ENCODE data around the gene CDCA7L. TPM values are rescaled to one million over a fixed set of nuclear protein-coding genes. Genes with fewer than 3 reads are reported as not detected.
"Not testable (repeated sequence)": the region's sequence is repeated elsewhere in the genome, so short reads cannot be mapped to it uniquely, and the experiment has no call there.

The CDCA7L gene
- total RNA-seq, 1 donor from 2014 or later: 36.4 TPM

DNA sequence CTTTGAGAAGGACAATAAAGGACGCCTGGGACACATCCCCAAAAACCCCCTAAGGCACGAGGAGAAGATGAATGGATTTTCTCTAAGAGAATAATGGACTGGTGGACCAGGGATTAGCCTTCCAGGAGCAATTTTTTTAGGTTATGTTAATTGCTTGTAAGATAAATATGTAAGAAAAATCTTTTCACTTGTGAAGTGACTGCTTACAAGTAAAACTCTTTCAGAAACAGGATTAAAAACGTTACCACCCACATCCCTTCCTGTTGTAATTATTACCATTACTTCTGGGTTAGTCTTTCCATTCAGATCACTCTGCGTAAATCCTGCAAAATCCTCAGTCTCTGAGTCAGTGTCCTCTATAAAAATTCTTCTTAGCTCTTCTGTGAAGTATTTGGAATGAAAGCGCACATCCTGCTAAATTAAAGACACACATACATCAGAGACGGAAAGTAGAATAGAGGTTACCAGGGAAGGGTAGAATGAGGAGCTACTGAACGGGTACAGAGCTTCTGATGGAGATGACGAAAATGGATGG is 34.3 kb downstream of the CDCA7L start:
- peak; percentile 64 for DNase-seq (ENCODE audit: low spot score)

DNA sequence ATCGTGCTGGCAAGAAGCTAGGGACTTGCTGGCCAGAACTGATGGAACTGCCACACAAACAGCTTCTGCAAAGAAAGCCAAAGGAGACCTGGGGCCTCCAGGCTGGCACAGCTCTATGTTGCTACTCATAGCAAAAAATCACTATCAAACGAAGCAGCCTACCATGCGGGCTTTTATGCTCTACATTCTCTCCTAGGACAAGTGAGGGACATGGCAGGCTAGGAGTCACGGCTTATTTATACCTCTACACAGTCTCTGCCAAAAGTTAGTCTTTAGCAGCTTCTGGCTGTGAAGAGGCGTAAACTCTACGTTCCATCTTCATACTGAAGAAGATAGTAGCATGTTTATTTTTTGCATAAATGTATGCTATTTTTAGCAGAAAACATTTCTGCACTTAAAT is 35.4 kb downstream of the CDCA7L start:
- DNase-seq (ENCODE audit: low spot score): no peak

DNA sequence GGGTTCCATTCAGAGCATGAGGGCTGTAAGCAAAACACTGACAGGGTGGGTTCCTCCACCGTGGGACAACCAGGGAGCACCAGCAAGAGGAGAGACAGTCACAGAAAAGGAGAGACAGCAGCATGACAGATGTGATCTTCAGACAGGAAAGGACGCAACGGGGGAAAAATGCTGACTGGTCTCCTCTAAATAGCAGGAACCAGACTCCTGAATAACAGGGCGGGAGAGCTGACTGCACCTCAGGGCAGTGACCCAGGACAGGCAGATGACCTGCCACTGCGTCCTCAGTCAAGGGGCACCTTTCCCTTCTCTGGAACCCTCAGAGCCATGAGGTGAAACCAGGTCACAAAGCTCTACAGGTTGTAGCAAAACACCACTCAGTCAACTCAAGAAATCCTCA is 37.0 kb downstream of the CDCA7L start:
- DNase-seq (ENCODE audit: low spot score): no peak

DNA sequence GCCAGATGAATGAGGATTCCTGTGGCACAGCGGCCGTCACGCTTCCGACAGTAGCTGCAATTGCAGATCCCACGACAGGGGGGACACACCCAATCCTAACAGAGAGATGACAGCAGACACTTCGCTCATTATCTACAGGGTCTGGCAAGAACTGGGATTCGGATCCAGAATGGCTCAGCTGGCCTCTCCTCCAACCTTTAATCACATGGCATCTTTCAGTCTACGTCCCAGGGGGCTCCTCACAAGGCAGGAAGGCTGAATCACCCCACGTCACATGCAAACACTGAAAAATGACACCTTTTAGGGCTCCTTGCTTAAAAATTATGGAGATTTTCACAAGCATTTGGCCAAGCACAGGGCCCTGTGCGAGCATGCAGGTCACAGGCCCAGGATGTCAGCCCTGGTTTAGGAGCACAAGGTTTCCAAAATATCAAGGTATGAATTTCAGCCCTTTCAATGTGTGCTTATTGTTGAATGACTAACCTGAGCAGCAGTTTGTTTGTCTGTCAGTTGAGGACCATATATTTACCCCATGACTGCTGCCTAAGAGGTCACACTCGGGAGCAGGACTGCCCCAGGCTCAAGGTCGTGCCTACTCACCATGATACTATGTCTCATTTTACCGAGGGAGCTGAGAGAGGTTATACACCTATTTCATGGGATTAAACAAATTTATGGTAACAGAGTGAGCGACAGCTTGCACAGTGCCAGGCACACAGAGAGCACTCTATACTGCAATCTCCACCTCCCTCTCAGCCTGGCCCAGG is 42.5 kb downstream of the CDCA7L start:
- no peak for DNase-seq (ENCODE audit: low spot score)

DNA sequence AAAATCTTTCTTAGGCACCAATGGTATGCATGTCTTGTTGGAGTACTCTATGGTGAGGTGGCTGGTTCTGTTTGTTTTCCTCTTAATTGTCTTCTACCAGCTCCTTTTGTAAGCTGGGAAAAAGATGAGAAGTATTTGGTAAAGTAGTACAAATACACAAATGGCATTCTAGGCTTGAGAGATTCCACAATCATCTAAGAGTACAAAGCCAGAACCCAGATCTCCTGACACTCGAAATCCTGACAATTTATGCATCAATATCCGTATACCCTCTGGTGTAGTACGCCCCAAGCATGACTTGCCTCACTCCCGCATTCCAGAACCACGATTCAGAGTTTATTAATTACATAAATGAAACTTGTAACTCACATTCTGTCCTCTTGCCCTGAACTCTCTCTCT is 43.5 kb downstream of the CDCA7L start:
- DNase-seq (ENCODE audit: low spot score): no peak

DNA sequence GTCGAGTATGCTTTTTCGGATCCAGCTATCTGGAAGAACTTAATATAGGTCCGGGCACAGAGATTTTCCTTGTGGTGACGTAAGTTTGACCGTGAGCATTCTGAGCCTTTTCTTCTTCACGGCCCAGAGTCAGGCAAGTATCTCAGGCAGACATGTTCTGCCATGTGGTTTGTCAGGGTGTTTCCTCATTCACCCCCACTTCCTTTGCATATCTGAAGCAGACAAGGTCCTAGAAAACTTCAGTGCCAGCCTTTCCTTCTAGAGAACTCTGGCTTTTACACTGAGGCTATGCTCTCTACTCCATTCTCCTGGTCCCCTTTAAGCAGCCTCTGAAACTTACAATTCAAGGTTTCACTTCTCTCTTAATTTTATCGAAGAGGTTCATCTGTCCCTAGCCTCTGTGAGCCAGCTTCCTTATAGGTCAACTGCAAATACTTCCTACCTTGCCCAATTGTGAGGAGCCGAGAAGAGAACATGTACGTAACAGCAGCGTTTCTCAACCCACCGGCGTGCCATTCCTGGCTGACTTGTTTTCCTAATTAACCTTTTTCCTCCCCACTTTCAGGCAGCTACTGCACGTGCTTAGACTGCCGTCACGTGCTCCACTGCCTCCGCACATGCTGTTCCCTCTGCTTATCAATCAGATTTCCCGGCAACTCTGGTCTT is 47.3 kb downstream of the CDCA7L start:
- DNase-seq (ENCODE audit: low spot score): no peak

DNA sequence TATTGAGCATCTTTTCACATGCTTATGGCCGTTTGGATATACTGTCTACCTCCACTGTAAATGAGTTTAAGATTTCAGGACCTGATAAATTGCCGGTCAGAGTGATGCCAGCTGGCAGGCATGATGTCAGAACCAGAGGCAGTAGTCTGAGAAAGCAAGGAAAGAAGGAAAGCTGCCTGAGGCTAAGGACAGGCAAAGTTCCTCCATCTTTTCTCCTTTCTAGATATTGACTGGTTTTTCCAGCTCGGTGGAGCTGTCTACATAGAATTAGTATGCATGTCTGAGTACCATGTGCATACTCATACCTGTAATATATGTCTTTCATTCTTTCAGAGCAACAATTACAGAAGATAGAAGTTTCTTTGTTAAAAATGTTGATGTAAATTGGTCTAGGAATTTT is 52.3 kb downstream of the CDCA7L start:
- DNase-seq (ENCODE audit: low spot score): no peak

DNA sequence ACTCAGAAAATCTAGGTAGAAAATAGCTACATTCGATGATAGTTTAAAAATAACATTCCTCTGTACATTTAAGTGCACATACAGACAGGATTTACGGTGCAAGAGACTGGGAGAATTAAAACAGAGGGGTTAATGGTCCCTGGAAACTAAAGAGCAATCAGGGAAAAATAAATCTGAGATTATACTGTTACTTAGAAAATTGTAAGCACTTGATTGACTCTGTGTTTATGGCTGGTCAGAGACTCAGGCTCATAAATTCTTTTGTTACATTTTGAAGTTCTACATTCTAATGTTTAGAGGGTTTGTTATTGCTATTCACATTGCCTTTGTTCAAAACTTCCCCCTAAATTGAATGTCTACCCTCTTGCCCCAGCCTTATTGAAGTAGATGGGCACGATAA is 54.4 kb downstream of the CDCA7L start:
- DNase-seq (ENCODE audit: low spot score): no peak

DNA sequence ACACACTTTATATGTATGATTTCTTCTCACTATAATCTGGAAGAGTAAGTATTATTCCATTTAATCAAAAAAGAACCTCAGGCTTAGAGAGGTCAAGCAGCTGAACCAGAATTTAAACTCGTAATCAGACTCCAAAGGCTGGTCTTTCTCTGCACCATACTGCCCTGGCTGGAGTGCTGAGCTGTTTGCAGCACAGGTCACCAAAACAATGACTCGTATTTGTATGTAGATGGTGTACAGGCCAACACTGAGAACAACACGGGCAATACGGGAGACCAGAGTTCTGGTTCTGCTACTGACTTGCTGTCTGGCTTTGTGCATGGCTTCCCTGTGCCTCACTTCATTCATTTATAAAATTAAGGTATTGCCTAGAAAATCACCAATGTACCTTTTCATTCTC is 57.9 kb downstream of the CDCA7L start:
- DNase-seq (ENCODE audit: low spot score): no peak

DNA sequence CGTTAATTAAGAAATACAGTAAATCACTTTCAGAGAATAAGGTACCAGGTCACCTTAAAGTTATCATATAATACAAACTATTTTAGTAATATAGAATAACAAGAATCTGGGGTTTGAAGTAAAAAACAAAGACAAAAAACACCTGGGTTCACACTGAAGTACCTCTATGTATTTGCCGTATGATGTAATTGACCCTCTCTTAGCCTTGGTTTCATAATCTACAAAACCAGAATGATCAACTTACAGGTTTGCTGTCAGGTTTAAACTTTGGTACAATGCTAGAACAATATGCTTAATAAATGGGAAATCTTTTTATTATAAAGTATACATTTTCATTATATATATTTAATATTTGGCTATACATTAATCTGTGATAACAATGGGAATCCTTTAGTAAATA is 58.3 kb downstream of the CDCA7L start:
- DNase-seq (ENCODE audit: low spot score): no peak

DNA sequence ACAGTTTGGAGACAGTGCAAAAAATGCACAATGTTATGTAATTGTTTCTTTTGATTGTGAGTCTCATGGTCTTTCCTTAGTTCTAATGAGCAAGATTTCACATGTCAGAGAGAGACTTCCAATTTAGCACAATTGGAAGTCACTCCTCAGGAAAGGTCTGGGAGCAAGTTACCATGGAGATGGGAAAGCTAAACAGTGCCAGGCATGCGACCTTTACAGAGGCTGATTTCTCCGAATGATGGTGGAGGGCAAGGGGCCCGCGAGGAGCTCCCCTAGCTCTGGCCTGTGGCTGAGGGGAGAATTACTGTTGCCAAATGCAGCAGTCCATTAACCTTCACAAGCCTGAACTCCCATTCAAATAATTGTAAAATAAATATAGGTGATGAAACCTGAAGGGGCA is 59.3 kb downstream of the CDCA7L start:
- no peak for DNase-seq (ENCODE audit: low spot score)

DNA sequence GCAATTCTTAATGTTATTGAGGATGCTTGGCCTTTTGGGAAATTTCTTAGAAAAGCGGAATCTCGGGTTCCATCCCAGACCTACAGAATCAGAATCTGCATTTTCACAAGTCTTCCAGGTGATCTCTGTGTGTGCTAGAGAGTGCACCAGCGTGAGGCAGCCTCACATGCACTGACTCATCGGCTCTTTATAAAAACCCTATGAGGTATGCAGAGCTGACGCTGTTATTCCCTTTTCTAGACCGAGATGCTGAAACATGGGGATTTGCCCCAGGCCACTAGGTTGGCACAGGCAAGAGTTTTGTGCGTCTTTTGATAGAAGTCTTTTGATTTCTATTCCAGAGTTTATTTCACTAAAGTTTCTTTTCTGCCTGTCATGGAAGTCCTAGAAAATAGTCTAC is 61.2 kb downstream of the CDCA7L start:
- no peak for DNase-seq (ENCODE audit: low spot score)

DNA sequence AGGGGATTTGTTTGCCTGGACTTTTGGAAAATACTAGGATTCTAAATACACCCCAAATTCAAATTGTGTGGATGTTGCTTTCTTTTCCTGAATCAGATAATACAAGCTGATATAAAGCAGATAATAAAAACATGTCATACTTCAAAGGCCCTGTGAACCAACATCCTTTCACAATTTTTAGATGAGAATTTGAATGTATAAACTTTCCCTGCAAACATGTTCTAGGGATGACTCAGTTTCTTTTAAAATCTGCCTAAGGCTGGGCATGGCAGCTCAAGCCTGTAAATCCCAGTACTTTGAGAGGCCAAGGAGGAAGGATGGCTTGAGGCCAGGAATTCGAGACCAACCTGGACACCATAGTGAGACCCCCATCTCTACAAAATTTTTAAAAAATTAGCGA is 62.2 kb downstream of the CDCA7L start:
- DNase-seq (ENCODE audit: low spot score): not testable (repeated sequence)

DNA sequence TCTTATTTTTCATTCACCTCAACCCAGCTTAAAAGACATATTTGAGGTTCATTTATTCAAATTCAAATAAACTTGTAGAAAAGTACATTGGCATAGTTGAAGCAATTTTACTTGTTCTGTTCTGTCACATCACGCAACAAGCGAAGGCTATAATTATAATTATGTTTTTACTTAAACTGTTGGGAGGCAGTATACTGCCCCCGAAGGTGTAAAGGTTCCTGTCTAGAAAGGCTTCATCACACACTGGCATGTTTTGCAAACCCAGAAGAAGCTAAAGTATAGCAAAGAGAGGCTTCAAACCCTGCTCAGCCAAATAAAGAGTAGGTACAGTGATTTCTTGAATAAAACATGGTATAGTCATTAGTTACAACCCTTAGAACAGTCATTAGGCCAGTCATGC is 62.6 kb downstream of the CDCA7L start:
- DNase-seq (ENCODE audit: low spot score): no peak

DNA sequence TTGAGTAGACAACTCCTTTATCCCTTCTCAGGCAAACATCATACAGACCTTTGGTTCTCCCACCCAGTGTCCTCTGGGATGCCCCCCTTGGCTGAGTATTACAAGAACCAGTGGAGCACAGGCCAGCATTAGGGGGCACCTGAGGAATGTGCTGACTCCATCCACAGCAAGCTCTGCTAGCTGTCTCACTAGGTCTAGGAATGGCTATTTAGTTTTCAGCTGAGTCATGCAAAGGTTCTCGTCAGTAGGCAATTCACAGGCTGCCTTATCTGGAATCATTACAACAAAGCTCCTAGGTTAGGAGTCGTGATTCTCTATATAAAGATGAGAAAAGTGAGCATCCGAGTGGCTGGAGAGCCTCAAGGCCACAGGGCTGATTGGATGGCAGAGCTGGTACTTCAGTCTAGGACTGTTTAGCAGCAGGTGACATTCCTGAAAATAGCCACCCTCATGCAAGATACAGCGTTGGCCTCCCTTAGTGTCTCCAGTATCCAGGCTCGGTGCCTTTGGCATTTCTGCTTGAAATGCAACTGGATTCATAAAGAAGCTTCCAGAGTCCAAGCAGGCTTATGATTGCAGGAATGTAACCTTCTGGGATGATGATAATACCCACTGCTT is 75.8 kb downstream of the CDCA7L start:
- no peak for DNase-seq (ENCODE audit: low spot score)

DNA sequence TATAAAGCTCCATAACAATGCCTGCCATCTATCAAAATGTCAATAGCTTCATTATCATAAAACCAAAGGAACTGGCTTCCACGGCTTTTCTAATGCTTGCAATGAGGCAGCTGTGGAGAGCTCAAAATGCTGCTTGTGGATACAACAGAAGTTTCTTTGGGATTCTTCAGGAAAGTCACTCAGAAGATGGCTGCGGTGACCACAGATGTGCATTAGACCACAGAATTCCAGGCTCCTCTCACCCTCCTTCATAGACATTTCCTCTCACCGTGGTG is 77.2 kb downstream of the CDCA7L start:
- DNase-seq (ENCODE audit: low spot score): no peak

DNA sequence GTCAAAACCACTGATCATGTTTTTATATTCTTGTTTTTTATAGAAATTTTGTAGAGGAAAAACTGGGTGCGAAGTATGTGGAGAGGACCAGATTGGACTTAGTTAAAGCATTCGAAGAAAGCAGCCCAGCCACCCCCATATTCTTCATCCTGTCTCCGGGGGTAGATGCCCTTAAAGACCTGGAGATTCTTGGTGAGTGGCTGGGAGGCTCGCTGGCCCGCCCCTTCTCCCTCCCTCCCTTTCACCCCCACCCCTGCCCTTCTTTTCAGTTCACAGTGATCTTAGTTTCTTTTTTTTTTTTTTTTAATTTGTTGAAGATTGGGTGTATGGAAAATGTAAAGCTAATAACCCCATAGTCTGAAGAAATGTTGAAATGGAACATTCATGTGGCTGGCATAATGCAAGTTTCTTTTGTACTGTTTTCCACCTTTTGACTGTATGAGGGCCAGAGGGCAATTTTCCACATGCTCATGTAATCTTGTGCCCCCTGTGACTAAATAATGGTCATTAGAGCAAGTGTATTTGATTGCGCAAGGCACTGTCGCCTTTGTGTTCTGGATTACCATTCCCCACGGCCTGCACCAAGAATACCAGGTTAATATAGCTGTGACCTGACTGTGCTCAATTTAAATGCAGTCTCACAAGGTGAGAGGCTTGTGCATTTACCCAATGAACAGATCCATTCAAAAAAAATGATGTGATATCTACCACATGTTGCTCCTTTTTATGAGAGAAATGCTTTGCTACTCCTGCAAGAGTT is 77.7 kb downstream of the CDCA7L start:
- no peak for DNase-seq (ENCODE audit: low spot score)

DNA sequence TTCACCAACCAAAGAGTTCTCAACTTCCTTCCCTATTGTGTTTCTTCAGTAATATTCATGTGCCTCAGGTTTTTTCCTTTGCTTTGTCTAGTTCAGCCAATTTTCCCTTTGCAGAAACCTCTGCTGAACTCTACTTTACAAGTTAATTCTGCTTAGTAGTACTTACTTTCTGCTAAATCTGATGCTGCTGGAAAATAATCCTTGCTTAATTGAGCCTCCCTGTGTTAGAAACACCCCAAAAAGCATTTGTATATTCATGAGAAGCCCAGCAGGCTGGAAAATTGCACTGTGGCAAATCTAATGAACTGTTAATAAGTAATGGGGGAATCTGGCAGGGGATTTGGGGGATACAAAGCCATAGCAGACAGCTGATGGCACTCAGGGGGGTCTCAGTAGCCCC is 78.5 kb downstream of the CDCA7L start:
- no peak for DNase-seq (ENCODE audit: low spot score)

DNA sequence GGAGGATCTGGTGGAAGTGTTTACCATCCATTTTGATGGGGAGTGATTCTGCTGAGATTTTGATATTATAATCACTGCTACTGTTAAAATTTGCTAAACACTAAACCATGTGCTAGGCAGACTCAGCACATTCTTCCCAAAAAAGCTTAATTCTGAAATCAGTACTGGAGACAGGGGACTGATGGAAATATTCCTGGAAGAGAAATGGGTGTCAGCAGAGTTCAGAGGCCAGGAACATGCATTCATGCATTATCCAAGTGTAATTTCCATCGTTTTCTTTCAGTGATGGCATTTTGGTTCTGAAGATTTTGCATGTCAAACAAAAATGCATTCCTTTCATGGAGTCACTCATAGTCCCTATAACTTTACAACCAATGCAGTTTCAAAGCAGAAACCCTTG is 79.0 kb downstream of the CDCA7L start:
- DNase-seq (ENCODE audit: low spot score): no peak

DNA sequence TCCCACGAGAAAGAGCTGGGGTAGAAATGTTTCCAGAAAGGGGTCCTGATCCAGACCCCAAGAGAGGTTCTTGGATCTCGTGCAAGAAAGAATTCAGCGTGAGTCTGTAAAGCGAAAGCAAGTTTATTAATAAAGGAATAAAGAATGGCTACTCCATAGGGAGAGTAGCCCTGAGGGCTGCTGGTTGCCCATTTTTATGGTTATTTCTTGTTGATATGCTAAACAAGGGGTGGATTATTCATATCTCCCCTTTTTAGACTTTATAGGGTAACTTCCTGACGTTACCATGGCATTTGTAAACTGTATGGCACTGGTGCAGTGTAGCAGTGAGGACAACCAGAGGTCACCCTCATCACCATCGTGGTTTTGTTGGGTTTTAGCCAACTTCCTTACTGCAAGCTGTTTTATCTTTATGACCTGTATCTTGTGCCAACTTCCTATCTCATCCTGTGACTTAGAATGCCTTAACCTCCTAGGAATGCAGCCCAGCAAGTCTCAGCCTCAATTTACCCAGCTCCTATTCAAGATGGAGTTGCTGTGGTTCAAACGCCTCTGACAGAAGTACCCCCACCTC is 80.0 kb downstream of the CDCA7L start:
- not testable (repeated sequence) for DNase-seq (ENCODE audit: low spot score)

DNA sequence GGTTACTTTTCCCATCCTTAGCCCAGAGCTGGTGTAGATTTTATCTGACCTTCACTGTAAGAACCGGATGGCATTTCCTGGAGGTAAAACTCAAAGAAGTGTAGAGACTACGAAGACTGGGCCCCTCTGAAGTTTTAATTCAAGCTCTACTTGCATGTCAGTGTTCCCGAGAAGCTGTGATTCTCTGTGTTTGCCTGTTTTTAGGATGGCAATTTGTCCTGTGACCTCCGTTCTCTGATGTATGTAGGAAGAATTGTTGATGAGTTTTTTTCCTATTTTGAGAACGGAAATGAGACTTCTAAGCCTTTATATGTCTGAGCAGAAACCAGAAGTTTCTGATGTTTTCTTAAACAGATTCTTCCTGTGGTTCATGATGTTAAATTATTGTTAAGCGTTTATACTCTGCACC is 94.1 kb downstream of the CDCA7L start:
- no peak for DNase-seq (ENCODE audit: low spot score)

All from umbilical cord (tissue), 2 donors.